ENCODE measurements around the gene PROKR2.

Gene PROKR2

DNA sequence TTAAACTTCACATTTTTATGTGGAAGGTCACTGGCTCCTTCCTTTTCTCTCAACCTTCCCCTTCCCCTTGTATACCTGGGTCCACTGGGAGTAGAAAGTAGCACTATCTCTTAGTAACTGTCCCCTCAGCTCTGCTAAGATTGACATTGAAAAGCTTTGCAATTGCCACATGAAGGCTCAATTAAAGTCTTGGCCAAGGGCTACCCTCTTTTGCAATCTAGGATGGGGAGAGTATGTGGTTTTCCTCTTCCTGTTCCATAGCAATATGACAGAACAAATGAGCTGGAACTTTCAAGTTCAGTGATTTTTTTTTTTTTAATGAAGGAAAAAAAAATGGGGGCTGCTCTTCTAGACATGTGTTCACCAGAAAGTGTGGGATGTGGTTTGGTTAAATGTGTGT is 37.1 kb downstream of the PROKR2 start:
- no peak for DNase-seq

DNA sequence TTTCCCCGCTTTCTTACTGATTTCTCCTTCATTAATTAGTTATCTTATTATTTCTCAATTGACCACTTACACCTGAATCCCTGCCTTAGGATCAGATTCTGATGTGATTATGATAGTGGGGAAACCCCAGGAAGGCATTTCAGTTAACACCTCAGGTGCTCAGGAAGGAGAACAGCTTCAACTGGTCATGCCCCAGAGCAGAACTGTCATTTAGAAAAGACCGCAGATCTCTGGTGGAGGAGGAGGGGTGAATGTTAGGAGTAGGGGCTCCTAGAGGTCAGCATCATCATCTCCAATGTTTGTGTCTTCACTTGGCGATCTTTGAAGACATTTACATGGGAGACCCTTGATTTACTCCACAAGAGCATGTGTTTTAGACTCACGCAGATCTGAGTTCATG is 44.5 kb downstream of the PROKR2 start:
- DNase-seq, result no peak

DNA sequence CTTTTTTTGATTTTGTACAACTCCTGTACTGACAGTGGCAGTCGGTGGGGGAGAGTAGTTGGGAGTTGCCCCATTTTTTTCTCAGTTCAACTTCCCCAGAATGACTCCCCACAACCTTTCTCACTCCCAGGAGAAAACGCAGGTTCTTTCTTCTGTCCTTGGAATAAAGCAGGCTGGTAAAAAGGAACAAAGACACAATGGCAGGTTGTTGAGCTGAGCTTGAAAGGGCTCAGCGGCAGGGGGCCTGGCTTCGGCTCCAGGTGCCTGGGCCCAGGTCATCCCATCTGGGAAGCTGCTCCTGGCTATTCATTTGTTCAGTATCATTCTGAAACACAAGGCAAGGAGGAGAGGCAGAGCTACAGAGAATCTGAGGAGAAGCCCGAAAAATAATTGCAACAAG is 46.2 kb downstream of the PROKR2 start:
- DNase-seq, result no peak

DNA sequence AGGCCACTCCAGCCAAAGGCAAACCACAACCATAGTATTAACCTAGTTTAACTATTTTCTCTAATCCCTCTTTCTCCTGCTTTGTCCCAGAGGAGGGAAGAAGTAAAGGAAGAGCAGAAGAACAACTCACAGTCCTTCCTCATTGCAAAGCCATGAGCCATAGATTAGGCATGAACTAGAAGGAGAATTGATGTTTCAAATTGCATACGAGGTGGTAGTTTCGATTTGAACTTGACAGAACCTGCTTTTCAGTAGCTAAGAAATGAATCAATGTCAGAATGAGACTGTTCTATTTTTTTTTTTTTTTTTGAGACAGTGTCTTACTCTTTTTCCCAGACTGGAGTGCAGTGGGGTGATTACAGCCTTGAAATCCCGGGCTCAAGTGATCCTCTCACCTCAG is 48.3 kb downstream of the PROKR2 start:
- no peak for DNase-seq

DNA sequence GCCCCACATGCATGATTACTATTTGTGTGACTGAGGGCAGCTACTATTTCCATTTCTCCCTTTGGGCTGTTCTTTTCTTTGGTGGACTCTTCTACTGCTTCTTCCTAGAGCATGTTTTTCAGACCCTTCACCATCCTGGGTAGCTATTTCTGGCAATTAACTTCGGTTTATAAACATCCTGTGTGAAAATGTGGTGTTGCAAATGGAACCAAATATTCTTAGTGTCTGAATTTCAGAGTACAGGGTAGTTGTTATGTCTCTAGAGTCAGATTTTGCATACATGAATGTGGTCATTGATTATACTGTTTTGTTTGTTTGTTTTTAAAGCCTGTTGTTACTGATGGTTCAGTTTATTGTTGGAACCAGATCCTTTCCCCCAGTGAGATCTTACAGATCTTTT is 49.7 kb downstream of the PROKR2 start:
- no peak for DNase-seq
